Measurements from ENCODE around the gene CMTM3.

The CMTM3 gene

DNA sequence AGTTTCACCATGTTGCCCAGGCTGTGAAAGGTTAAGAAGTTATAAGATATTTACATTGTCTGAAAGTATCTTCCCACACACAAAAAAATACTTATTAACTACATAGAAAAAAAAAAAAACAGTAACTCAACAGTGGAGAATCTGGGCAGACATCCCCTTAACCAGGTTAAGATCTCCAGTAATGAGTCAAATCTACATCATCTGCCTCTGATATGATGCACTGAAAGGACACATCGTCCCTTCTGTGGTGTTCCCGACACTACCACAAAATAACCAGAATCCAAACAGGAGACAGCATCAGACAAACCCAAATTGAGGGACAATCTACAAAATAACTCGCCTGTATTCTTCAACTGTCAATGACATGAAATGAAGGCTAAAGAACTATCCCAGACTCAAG is 52.0 kb downstream of the CMTM3 start:
- Histone ChIP-seq H3K79me2 (ENCODE audit: insufficient read depth, low read length) (no peaks in the 10 kb centered on the region), H3F3A (ENCODE audit: insufficient read depth, low read length) (no peaks in the 10 kb centered on the region), H4K20me1 (ENCODE audit: insufficient read depth, low read length) (no peaks in the 10 kb centered on the region), H2AFZ (ENCODE audit: low read length) (no peak overlapping the region), H3K27ac (ENCODE audit: low read depth, low read length, poor library complexity, severe bottlenecking) (no peak overlapping the region), H3K4me2 (ENCODE audit: low read length) (no peak overlapping the region), H3K36me3 (ENCODE audit: insufficient read depth, low read length) (no peaks in the 10 kb centered on the region), H3K9me2 (ENCODE audit: low read depth, low read length) (no peaks in the 10 kb centered on the region), H3K4me1 (ENCODE audit: insufficient read depth, low read length, severe bottlenecking) (no peaks in the 10 kb centered on the region), H3K9me3 (ENCODE audit: low read length) (no peaks in the 10 kb centered on the region), H3K4me3 (ENCODE audit: low read depth, low read length, poor library complexity, severe bottlenecking) (no peak overlapping the region), H3K9ac (ENCODE audit: low read length) (no peak overlapping the region), H3K27me3 (ENCODE audit: insufficient read depth, low read length) (no peaks in the 10 kb centered on the region)
- no peak for TF ChIP-seq CTCF (IDR thresholded peaks at IDR 0.05; ENCODE audit: low read length)
- TF ChIP-seq EZH2 (IDR thresholded peaks at IDR 0.05; ENCODE audit: borderline replicate concordance, low read length): no peak

DNA sequence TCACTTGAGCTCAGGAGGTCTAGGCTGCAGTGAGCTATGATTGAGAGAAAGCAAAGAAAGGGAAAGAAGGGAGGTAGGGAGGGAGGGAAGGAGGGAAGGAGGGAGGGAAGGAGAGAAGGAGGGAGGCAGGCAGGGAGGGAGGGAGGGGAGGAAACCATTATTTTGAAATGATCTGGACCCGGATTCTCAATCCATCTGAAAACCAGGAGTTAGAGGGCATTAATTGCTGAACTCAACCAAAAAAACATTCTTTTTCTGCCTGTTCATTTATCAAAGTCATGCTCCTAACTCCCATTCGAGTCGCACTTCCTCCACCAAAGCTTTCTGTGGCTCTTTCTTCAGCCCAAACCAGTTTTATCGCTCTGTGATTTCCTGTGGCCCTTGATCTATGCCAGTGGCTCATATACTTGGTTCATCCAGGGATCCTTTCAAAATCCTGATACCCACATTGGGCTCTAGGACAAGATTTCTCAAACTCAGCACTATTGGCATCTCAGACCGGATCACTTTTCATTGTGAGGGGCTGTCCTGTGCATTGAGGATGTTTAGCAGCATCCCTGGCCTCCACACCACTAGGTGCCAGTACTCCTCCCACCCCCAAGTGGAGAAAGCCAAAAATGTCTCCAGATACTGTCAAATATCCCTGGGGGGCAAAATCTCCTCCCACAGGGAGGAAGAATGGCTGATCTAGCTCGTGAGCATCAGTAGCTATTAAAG is 53.8 kb downstream of the CMTM3 start:
- Histone ChIP-seq H3K4me3 (ENCODE audit: low read depth, low read length, poor library complexity, severe bottlenecking) (no peak overlapping the region), H3K4me2 (ENCODE audit: low read length) (no peak overlapping the region), H3K27ac (ENCODE audit: low read depth, low read length, poor library complexity, severe bottlenecking) (no peak overlapping the region), H3K4me1 (ENCODE audit: insufficient read depth, low read length, severe bottlenecking) (no peaks in the 10 kb centered on the region), H3K79me2 (ENCODE audit: insufficient read depth, low read length) (no peaks in the 10 kb centered on the region), H3K9me2 (ENCODE audit: low read depth, low read length) (no peaks in the 10 kb centered on the region), H4K20me1 (ENCODE audit: insufficient read depth, low read length) (no peaks in the 10 kb centered on the region), H2AFZ (ENCODE audit: low read length) (no peak overlapping the region), H3K36me3 (ENCODE audit: insufficient read depth, low read length) (no peaks in the 10 kb centered on the region), H3F3A (ENCODE audit: insufficient read depth, low read length) (no peaks in the 10 kb centered on the region), H3K9ac (ENCODE audit: low read length) (no peak overlapping the region), H3K9me3 (ENCODE audit: low read length) (no peaks in the 10 kb centered on the region), H3K27me3 (ENCODE audit: insufficient read depth, low read length) (no peaks in the 10 kb centered on the region)
- TF ChIP-seq EZH2 (IDR thresholded peaks at IDR 0.05; ENCODE audit: borderline replicate concordance, low read length) (no peak), CTCF (IDR thresholded peaks at IDR 0.05; ENCODE audit: low read length) (no peak; the same call in 1 of the 2 replicates)

DNA sequence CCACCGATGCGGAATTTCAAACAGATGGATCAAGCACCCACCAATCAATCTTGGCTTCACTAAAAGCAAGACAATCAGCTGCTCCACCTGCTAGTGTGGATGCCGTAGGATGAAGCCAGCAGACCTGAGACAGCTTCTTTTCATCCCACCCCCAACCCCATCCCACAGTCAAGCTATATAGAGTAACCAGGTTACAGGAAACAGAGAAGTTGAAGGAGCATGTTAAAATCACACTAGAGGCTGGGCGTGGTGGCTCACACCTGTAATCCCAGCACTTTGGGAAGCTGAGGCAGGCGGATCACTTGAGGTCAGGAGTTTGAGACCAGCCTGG is 54.3 kb downstream of the CMTM3 start:
- Histone ChIP-seq H3K4me3 (ENCODE audit: low read depth, low read length, poor library complexity, severe bottlenecking) (no peak overlapping the region), H3K9me2 (ENCODE audit: low read depth, low read length) (no peaks in the 10 kb centered on the region), H3K4me1 (ENCODE audit: insufficient read depth, low read length, severe bottlenecking) (no peaks in the 10 kb centered on the region), H3K9me3 (ENCODE audit: low read length) (no peaks in the 10 kb centered on the region), H3K9ac (ENCODE audit: low read length) (no peak overlapping the region), H3F3A (ENCODE audit: insufficient read depth, low read length) (no peaks in the 10 kb centered on the region), H3K27me3 (ENCODE audit: insufficient read depth, low read length) (no peaks in the 10 kb centered on the region), H3K27ac (ENCODE audit: low read depth, low read length, poor library complexity, severe bottlenecking) (no peak overlapping the region), H3K4me2 (ENCODE audit: low read length) (no peak overlapping the region), H3K79me2 (ENCODE audit: insufficient read depth, low read length) (no peaks in the 10 kb centered on the region), H3K36me3 (ENCODE audit: insufficient read depth, low read length) (no peaks in the 10 kb centered on the region), H2AFZ (ENCODE audit: low read length) (no peak overlapping the region), H4K20me1 (ENCODE audit: insufficient read depth, low read length) (no peaks in the 10 kb centered on the region)
- TF ChIP-seq EZH2 (IDR thresholded peaks at IDR 0.05; ENCODE audit: borderline replicate concordance, low read length): no peak
- no peak for TF ChIP-seq CTCF (IDR thresholded peaks at IDR 0.05; ENCODE audit: low read length)

Measured in OCI-LY1 (cell line).